GM12873 (cell line): ENCODE measurements around the gene EPHB2.

Experiments used
- TF ChIP-seq, protein P1 (sequence below): IDR thresholded peaks from 2 replicates; pipeline ENCODE4 v1.5.1; 2012; ENCODE audit warnings: low read depth, mild to moderate bottlenecking, moderate library complexity, low read length, control low read depth; ENCODE audit not compliant: insufficient read depth; ENCODE audit errors: missing control alignments

Gene EPHB2

DNA sequence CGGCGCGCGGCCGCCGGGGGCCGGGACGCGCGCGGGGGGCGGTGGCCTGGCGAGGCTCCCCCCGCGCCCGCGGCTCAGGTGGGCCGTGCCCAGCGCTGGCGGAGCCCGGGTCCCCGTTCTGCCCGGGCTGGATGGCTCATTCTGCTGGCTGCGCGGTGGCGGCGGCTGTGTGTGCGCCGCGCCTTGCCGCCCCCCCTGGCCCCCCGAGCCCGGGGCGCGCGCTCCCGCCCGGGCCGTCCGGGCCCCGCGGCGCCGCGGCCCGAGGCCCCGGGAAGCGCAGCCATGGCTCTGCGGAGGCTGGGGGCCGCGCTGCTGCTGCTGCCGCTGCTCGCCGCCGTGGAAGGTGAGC lies at the start of gene EPHB2:
Gene EPHB2, plus strand, starts transcription at position 139 of the 349 bp plus-strand sequence. Its CDS starts 144 bp downstream, at position 283.
- TF ChIP-seq, protein P1, sequence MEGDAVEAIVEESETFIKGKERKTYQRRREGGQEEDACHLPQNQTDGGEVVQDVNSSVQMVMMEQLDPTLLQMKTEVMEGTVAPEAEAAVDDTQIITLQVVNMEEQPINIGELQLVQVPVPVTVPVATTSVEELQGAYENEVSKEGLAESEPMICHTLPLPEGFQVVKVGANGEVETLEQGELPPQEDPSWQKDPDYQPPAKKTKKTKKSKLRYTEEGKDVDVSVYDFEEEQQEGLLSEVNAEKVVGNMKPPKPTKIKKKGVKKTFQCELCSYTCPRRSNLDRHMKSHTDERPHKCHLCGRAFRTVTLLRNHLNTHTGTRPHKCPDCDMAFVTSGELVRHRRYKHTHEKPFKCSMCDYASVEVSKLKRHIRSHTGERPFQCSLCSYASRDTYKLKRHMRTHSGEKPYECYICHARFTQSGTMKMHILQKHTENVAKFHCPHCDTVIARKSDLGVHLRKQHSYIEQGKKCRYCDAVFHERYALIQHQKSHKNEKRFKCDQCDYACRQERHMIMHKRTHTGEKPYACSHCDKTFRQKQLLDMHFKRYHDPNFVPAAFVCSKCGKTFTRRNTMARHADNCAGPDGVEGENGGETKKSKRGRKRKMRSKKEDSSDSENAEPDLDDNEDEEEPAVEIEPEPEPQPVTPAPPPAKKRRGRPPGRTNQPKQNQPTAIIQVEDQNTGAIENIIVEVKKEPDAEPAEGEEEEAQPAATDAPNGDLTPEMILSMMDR = no peak

DNA sequence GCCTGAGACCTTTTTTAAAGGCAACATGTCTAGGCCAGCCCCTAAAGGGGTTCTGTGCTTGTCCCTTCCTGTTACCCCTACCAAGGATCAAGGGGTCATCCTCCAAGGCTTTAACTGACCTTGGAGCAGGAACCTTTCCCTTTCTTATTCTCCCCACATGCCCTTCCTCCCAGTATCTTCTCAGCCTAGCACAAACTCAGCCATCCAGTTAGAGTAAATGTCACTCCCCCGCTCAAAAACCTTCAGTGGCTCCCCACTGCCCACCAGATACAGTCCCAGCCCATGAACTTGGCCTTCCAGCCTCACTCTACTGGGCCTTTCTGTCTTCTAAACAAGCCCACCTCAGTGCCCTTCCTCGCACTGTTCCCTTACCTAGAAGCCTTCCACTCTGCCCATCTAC lies 48.8 kb upstream of the EPHB2 start:
- TF ChIP-seq, protein P1 = no peak

DNA sequence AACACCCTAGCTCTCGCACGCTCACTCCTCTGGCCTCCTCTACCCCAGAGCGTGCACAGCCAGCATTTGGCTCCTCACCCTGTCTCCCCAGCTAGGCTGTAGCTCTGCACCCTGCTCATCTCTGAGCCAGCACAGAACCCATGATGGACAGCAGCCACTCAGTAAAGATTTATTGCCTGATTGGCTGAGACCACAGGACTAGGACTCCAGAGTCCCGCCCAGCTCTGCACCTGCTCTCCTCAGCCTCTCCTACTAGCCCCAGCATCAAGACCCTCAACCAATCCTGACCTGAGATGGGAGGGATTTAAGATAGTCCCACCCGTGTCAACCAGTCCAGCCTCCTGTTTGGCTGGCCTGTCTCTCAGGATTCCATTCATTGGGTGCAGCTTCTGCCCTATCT lies 48.3 kb upstream of the EPHB2 start:
- TF ChIP-seq, protein P1 = no peak

DNA sequence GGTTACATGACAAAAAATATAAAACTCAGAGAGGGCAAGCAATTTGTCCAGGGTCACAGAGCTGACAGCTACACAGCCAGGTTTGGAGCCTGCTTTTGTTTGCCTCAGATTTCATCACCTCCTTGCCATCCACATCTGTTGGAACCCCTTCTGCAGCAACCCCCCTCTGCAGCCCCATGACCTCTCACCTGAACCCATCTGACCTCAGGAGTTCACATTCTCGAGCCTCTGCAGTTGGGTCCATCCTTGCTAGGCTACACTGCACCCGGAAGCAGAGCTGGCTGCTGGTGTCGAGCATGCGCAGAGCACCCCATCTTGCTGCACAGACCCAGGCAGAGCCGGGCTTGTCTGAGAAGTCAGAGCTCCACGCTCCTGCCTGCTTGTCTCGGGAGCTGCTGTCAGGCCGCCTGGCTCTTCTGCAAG lies 47.6 kb upstream of the EPHB2 start:
- TF ChIP-seq, protein P1 = no peak

DNA sequence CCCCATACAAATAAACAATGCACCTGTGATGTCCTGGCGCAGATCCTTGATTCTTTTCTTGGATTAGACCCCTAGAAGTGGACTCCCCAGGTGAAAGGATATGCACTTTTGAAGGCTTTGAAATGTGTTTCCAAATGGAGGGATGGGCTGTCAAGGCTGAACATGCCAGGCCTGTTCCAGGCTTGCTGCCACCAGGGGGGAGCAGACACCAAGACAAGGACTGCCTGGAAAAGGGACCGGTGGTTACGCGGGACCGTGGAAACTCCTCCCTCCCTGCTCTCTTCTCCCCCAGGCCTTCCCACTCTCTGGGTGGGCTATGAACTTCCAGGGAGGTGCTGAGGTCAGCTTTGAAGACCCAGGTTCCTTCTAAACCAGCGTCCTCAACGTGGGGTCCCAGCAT lies 44.9 kb upstream of the EPHB2 start:
- TF ChIP-seq, protein P1 = peak; percentile 39

DNA sequence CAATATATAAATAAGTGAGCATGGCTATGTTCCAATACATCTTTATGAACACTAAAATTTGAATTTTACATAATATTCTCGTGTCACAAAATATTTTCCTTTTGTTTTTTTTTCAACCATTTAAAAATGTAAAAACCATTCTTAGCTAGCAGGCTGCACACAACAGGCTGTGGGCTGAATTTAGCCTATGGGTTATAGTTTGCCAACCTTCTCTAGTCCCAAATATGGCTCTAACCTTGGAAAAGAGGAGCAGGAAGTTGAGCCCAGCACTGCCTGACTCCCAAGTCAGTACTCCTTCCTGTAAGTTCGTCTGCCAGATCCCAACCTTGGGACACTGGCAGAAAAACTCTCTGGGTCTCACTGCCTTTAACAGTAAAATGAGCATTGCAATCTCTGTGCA lies 44.2 kb upstream of the EPHB2 start:
- TF ChIP-seq, protein P1 = no peak

DNA sequence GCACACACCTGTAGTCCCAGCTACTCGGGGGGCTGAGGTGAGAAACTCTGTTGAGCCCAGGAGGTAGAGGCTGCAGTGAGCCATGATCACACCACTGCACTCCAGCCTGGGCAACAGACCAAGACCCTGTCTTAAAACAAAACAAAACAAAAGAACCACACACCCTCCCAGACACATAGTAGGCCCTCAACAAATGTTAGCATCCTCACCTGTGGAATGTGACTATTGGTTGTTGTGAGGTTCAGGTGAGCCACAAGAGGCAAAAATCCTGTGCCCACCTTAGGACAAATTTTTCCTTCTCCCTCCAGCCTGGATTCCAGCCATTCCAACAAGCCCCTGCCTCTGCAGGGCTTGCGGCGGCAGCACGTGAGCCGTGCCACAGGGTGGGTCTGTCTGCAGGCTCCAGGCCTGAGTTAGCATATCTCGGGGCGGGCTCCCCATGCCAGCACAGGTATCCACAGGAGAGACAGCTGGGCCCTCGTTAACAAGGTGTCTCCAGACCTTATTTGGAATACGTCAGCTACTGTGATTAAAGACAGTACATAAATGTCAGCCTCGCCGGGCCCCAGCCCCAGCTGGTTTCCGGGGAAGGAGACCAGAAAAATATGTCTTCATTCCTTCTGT lies 40.2 kb upstream of the EPHB2 start:
- TF ChIP-seq, protein P1 = no peak
